GM23338 (cell line): ENCODE measurements around the gene SOWAHA. TPM values are rescaled to one million over a fixed set of nuclear protein-coding genes. Genes with fewer than 3 reads are reported as not detected.

ENCODE experiments used
- ATAC-seq: fragments of 200-7000 bp; cut with Tn5 transposase; 3 replicates; pipeline ENCODE4 v1.9.1; 2020
- DNase-seq: peaks from one replicate; pipeline ENCODE4 v3.0.0-alpha.2; 2015; ENCODE audit warnings: low spot score
- H2AFZ ChIP-seq: fragments of 200-600 bp; sonication (generic); 2 replicates; pipeline ENCODE4 v1.8.0; 2016; ENCODE audit warnings: antibody characterized with exemption, mild to moderate bottlenecking, moderate library complexity
- H3F3A ChIP-seq: fragments of 200-600 bp; sonication (generic); replicated peaks from 2 replicates; pipeline ENCODE4 v1.8.0; 2017; ENCODE audit warnings: antibody characterized with exemption, mixed run types, low read depth
- H3K27ac ChIP-seq: fragments of 200-600 bp; sonication (generic); 2 replicates; pipeline ENCODE4 v1.6.1; 2016; ENCODE audit warnings: low read depth
- H3K27me3 ChIP-seq: fragments of 200-600 bp; sonication (generic); 2 replicates; pipeline ENCODE4 v1.8.0; 2016; ENCODE audit warnings: mild to moderate bottlenecking, mixed run types, moderate library complexity; ENCODE audit not compliant: insufficient read depth
- H3K36me3 ChIP-seq: fragments of 200-600 bp; sonication (generic); 2 replicates; pipeline ENCODE4 v1.8.0; 2016; ENCODE audit warnings: mild to moderate bottlenecking; ENCODE audit not compliant: insufficient read depth
- H3K4me1 ChIP-seq: fragments of 200-600 bp; sonication (generic); 2 replicates; pipeline ENCODE4 v1.8.0; 2016; ENCODE audit warnings: mild to moderate bottlenecking, moderate library complexity; ENCODE audit not compliant: insufficient read depth
- H3K4me2 ChIP-seq: fragments of 200-600 bp; sonication (generic); 2 replicates; pipeline ENCODE4 v1.7.1; 2017; ENCODE audit warnings: mixed run types
- H3K4me3 ChIP-seq: fragments of 200-600 bp; sonication (generic); 2 replicates; pipeline ENCODE4 v1.6.1; 2016; ENCODE audit warnings: mixed run types
- H3K79me2 ChIP-seq: fragments of 200-600 bp; sonication (generic); replicated peaks from 2 replicates; pipeline ENCODE4 v1.8.0; 2017; ENCODE audit warnings: mild to moderate bottlenecking; ENCODE audit not compliant: insufficient read depth
- H3K9me2 ChIP-seq: fragments of 200-600 bp; sonication (generic); 2 replicates; pipeline ENCODE4 v1.8.0; 2017; ENCODE audit not compliant: insufficient read depth
- H4K20me1 ChIP-seq: fragments of 200-600 bp; sonication (generic); replicated peaks from 2 replicates; pipeline ENCODE4 v1.8.0; 2017; ENCODE audit warnings: mild to moderate bottlenecking; ENCODE audit not compliant: insufficient read depth
- H3K27ac Mint-ChIP-seq: 2 replicates; pipeline ENCODE4 v1.8.0; 2020; ENCODE audit warnings: inconsistent platforms, mild to moderate bottlenecking, moderate library complexity, mixed read lengths
- H3K27me3 Mint-ChIP-seq: 3 replicates; pipeline ENCODE4 v1.8.0; 2022; ENCODE audit warnings: low read depth, mild to moderate bottlenecking, moderate library complexity, mixed read lengths, inconsistent platforms; ENCODE audit not compliant: insufficient read depth, poor library complexity
- H3K36me3 Mint-ChIP-seq: 3 replicates; pipeline ENCODE4 v1.8.0; 2021; ENCODE audit warnings: low read depth, mild to moderate bottlenecking, inconsistent platforms, moderate library complexity, mixed read lengths
- H3K4me1 Mint-ChIP-seq: 3 replicates; pipeline ENCODE4 v1.8.0; 2020; ENCODE audit warnings: mild to moderate bottlenecking, inconsistent platforms, mixed read lengths
- H3K4me3 Mint-ChIP-seq: 3 replicates; pipeline ENCODE4 v1.8.0; 2021; ENCODE audit warnings: moderate library complexity, mild to moderate bottlenecking, inconsistent platforms, mixed read lengths
- H3K9me3 Mint-ChIP-seq: 3 replicates; pipeline ENCODE4 v1.8.0; 2020; ENCODE audit warnings: moderate library complexity, mild to moderate bottlenecking, inconsistent platforms, mixed read lengths
- EZH2 ChIP-seq: fragments of 200-600 bp; sonication (generic); IDR thresholded peaks from one replicate; pipeline ENCODE4 v1.8.0; 2017; ENCODE audit warnings: antibody characterized with exemption, mild to moderate bottlenecking, low read depth; ENCODE audit not compliant: unreplicated experiment
- JUNB ChIP-seq: IDR thresholded peaks from one replicate; pipeline ENCODE4 v1.6.1; 2016; ENCODE audit warnings: antibody characterized with exemption; ENCODE audit not compliant: unreplicated experiment
- POLR2AphosphoS5 ChIP-seq: IDR thresholded peaks from 2 replicates; pipeline ENCODE4 v1.6.1; 2016; ENCODE audit warnings: antibody characterized with exemption, low read depth
- STAT1 ChIP-seq: IDR thresholded peaks from one replicate; pipeline ENCODE4 v1.6.1; 2016; ENCODE audit warnings: antibody characterized with exemption; ENCODE audit not compliant: unreplicated experiment
- ZNF114 ChIP-seq: fragments of 250-450 bp; sonication (Bioruptor Pico); IDR thresholded peaks from 2 replicates; pipeline ENCODE4 v1.5.0; 2020; ENCODE audit warnings: mild to moderate bottlenecking, moderate library complexity
- ZNF331 ChIP-seq: fragments of 250-450 bp; sonication (Bioruptor Pico); IDR thresholded peaks from 2 replicates; pipeline ENCODE4 v1.5.0; 2020; ENCODE audit warnings: low read depth, mild to moderate bottlenecking, moderate library complexity
- polyA plus RNA-seq: library from polyadenylated mRNA; unstranded; fragments of >200 nt; fragmentation: Nextera tagmentation; extraction: Ambion mirVana; gene quantifications from 2 replicates; pipeline ENCODE4 v1.2.1, GENCODE V29; 2016
- total RNA-seq: library from RNA; depleted of rRNA; stranded (reverse); fragments of >200 nt; shearing (Covaris generic); gene quantifications from 2 replicates; pipeline ENCODE4 v1.2.3, GENCODE V29; 2014
- TF ChIP-seq, protein P1 (sequence below), 2 experiments: fragments of 200-600 bp in 1 of 2; sonication (generic) in 1 of 2; conservative IDR thresholded peaks; 2 replicates each; pipeline versions ENCODE4 v1.5.1 to v1.6.1; 2016 to 2017; ENCODE audit warnings: antibody characterized with exemption in 2 of 2, low read depth in 2 of 2, mild to moderate bottlenecking in 2 of 2, moderate library complexity in 1 of 2
- TF ChIP-seq, protein P2 (sequence below): IDR thresholded peaks from 2 replicates; pipeline ENCODE4 v1.6.1; 2016; ENCODE audit warnings: antibody characterized with exemption
- TF ChIP-seq, protein P3 (sequence below): IDR thresholded peaks from one replicate; pipeline ENCODE4 v1.6.1; 2018; ENCODE audit warnings: antibody characterized with exemption; ENCODE audit not compliant: unreplicated experiment

SOWAHA gene
- total and polyA plus RNA-seq, 2 experiments from 2014 or later: 0.18 to 0.52 TPM

DNA sequence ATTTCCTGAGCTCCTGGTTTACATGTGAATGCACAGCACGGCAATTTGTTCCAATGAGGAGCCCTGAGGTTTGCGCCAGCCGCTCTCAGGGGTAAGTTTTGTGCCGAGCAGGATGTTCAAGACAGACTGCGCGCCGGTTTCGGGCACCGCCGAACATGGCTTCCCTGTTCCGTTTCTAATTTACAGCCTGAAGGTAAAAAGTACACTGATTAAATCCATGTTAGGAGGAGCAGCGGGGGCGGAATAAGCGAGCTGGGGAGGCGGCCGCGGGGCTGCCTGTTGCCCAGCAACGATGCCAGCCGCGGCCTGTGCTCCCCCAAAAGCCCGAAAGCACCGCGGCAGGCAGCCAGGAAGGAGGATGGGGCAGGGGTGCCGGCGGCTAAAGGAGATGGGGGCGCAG is 6.4 kb downstream of the SOWAHA start:
- no peak for ATAC-seq
- peaks cover 6% of the 10 kb centered on the region for H4K20me1 ChIP-seq
- H3K4me2 ChIP-seq: peak overlapping the region; percentile 48
- H3K36me3 ChIP-seq: no peaks in the 10 kb centered on the region
- H3K4me1 ChIP-seq: peaks cover 13% of the 10 kb centered on the region
- H2AFZ ChIP-seq: peak overlapping the region; percentile 72; the same call in 1 of the 2 replicates
- peaks cover 3% of the 10 kb centered on the region; the same call in 1 of the 3 replicates for H3K9me3 Mint-ChIP-seq
- peak overlapping the region; percentile 37; the same call in 1 of the 2 replicates for H3K4me3 ChIP-seq
- peaks cover 16% of the 10 kb centered on the region for H3F3A ChIP-seq
- TF ChIP-seq ZNF114 (CRISPR knock-in tag): no peak
- DNase-seq: peak; percentile 35
- no peaks in the 10 kb centered on the region for H3K79me2 ChIP-seq
- no peak overlapping the region for H3K27ac ChIP-seq
- H3K9me2 ChIP-seq: no peaks in the 10 kb centered on the region
- H3K4me1 Mint-ChIP-seq: peaks cover 8% of the 10 kb centered on the region
- H3K27ac Mint-ChIP-seq: no peak overlapping the region
- peaks cover 70% of the 10 kb centered on the region for H3K27me3 ChIP-seq
- peak overlapping the region; percentile 35; the same call in 2 of the 3 replicates for H3K4me3 Mint-ChIP-seq
- 0 out of 3 replicates have a peak, but pooled peaks cover 3% of the 10 kb centered on the region for H3K36me3 Mint-ChIP-seq
- H3K27me3 Mint-ChIP-seq: peaks cover 29% of the 10 kb centered on the region

DNA sequence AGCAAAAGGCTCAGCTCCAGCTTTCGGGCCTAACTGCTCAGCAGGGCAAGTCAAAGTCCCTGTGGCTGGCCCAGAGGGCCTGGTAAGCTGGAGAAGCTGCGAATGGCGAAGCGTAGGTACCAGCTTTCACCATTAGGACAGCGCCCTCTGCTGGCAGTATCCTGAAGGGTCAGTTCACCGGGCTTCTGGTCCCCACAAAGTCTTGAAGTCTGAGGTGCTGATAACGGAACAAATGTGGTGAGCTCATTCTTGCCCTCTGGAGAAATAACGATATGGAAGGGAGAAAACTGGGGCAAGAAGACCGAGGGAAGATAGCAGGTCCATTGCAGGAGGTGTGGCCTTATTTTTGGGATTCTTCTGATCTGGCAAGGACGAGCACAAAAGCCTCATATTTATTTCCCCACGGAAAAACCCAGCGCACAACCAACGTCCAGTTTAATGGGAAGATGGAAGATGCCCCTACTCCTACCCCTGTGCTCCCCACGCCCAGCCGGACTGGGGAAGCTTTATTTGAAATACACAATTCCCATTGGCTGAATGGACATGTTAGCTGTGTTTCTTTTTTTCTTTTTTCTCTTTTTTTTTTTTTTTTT is 7.2 kb downstream of the SOWAHA start:
- Histone ChIP-seq H3K4me3 (no peak overlapping the region; the same call in 1 of the 2 replicates), H4K20me1 (peaks cover 5% of the 10 kb centered on the region), H3K4me2 (0 out of 2 replicates have a peak overlapping the region, but pooled peaks have one; percentile 48), H3K9me2 (no peaks in the 10 kb centered on the region), H3K27ac (no peak overlapping the region), H2AFZ (peak overlapping the region; percentile 80; the same call in 1 of the 2 replicates), H3K36me3 (no peaks in the 10 kb centered on the region), H3K27me3 (peaks cover 70% of the 10 kb centered on the region), H3F3A (peaks cover 20% of the 10 kb centered on the region), H3K4me1 (peaks cover 13% of the 10 kb centered on the region), H3K79me2 (no peaks in the 10 kb centered on the region)
- TF ChIP-seq, protein P1, sequence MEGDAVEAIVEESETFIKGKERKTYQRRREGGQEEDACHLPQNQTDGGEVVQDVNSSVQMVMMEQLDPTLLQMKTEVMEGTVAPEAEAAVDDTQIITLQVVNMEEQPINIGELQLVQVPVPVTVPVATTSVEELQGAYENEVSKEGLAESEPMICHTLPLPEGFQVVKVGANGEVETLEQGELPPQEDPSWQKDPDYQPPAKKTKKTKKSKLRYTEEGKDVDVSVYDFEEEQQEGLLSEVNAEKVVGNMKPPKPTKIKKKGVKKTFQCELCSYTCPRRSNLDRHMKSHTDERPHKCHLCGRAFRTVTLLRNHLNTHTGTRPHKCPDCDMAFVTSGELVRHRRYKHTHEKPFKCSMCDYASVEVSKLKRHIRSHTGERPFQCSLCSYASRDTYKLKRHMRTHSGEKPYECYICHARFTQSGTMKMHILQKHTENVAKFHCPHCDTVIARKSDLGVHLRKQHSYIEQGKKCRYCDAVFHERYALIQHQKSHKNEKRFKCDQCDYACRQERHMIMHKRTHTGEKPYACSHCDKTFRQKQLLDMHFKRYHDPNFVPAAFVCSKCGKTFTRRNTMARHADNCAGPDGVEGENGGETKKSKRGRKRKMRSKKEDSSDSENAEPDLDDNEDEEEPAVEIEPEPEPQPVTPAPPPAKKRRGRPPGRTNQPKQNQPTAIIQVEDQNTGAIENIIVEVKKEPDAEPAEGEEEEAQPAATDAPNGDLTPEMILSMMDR (conservative IDR thresholded peaks at IDR 0.05; ENCODE audit: low read depth in 2 of 2): peak; percentile 94 to 96
- no peak for TF ChIP-seq ZNF331 (CRISPR knock-in tag)
- TF ChIP-seq EZH2: peak; percentile 18
- TF ChIP-seq STAT1: no peak
- H3K27ac Mint-ChIP-seq: no peak overlapping the region
- no peak overlapping the region for H3K4me3 Mint-ChIP-seq
- H3K27me3 Mint-ChIP-seq: peaks cover 29% of the 10 kb centered on the region
- H3K4me1 Mint-ChIP-seq: peaks cover 11% of the 10 kb centered on the region
- DNase-seq (peak; percentile 97), ATAC-seq (peak; percentile 46)
- 0 out of 3 replicates have a peak, but pooled peaks cover under 1% of the 10 kb centered on the region for H3K9me3 Mint-ChIP-seq
- peaks cover 3% of the 10 kb centered on the region; the same call in 2 of the 3 replicates for H3K36me3 Mint-ChIP-seq

DNA sequence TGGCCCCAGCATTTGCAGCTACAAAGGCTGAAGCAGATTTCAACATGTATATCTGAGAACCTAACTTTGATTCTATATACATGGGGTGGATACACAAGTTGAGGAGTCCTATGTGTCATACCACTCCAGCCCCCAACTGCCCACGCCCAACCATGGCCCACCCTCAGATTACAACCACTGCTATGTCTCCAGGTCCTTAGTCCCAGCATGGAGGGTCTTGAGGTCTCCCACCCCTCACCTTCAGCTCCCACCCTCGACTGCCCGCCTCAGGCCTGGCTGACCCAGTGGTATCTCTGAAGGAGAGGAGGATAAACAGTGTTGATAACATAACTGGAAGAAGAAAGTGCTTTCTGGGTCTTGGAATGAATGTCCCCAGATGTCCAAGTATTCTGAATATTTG is 8.2 kb downstream of the SOWAHA start:
- Histone ChIP-seq H3K79me2 (no peaks in the 10 kb centered on the region), H3K27ac (no peak overlapping the region), H3K9me2 (no peaks in the 10 kb centered on the region), H2AFZ (no peak overlapping the region), H3K27me3 (peaks cover 69% of the 10 kb centered on the region), H4K20me1 (no peaks in the 10 kb centered on the region; the same call in 1 of the 2 replicates), H3K4me2 (no peak overlapping the region), H3F3A (peaks cover 20% of the 10 kb centered on the region), H3K4me1 (peaks cover 16% of the 10 kb centered on the region), H3K36me3 (no peaks in the 10 kb centered on the region), H3K4me3 (no peak overlapping the region)
- H3K4me1 Mint-ChIP-seq: peaks cover 13% of the 10 kb centered on the region
- peaks cover 28% of the 10 kb centered on the region for H3K27me3 Mint-ChIP-seq
- DNase-seq: no peak
- H3K4me3 Mint-ChIP-seq: no peak overlapping the region
- no peaks in the 10 kb centered on the region for H3K9me3 Mint-ChIP-seq
- no peak for ATAC-seq
- H3K36me3 Mint-ChIP-seq: peaks cover 3% of the 10 kb centered on the region; the same call in 2 of the 3 replicates
- no peak overlapping the region for H3K27ac Mint-ChIP-seq
- TF ChIP-seq EZH2: no peak
- no peak for TF ChIP-seq POLR2AphosphoS5
- TF ChIP-seq, protein P1 (conservative IDR thresholded peaks at IDR 0.05; ENCODE audit: low read depth in 2 of 2): no peak
- TF ChIP-seq, protein P2, sequence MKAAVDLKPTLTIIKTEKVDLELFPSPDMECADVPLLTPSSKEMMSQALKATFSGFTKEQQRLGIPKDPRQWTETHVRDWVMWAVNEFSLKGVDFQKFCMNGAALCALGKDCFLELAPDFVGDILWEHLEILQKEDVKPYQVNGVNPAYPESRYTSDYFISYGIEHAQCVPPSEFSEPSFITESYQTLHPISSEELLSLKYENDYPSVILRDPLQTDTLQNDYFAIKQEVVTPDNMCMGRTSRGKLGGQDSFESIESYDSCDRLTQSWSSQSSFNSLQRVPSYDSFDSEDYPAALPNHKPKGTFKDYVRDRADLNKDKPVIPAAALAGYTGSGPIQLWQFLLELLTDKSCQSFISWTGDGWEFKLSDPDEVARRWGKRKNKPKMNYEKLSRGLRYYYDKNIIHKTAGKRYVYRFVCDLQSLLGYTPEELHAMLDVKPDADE: no peak
- TF ChIP-seq, protein P3, sequence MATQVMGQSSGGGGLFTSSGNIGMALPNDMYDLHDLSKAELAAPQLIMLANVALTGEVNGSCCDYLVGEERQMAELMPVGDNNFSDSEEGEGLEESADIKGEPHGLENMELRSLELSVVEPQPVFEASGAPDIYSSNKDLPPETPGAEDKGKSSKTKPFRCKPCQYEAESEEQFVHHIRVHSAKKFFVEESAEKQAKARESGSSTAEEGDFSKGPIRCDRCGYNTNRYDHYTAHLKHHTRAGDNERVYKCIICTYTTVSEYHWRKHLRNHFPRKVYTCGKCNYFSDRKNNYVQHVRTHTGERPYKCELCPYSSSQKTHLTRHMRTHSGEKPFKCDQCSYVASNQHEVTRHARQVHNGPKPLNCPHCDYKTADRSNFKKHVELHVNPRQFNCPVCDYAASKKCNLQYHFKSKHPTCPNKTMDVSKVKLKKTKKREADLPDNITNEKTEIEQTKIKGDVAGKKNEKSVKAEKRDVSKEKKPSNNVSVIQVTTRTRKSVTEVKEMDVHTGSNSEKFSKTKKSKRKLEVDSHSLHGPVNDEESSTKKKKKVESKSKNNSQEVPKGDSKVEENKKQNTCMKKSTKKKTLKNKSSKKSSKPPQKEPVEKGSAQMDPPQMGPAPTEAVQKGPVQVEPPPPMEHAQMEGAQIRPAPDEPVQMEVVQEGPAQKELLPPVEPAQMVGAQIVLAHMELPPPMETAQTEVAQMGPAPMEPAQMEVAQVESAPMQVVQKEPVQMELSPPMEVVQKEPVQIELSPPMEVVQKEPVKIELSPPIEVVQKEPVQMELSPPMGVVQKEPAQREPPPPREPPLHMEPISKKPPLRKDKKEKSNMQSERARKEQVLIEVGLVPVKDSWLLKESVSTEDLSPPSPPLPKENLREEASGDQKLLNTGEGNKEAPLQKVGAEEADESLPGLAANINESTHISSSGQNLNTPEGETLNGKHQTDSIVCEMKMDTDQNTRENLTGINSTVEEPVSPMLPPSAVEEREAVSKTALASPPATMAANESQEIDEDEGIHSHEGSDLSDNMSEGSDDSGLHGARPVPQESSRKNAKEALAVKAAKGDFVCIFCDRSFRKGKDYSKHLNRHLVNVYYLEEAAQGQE: no peak
- TF ChIP-seq JUNB: no peak
